Stomach (tissue), 4 donors: ENCODE measurements around the gene ATXN7L2.

ENCODE experiments used
- EP300 ChIP-seq: sonication (generic); formaldehyde crosslinking; IDR thresholded peaks from one replicate; pipeline ENCODE4 v1.6.1; 2017; ENCODE audit warnings: antibody characterized with exemption
- POLR2A ChIP-seq, 4 donors: fragments of 450-650 bp; IDR thresholded peaks; one replicate each; pipeline ENCODE4 v1.6.1; 2016; ENCODE audit warnings: antibody characterized with exemption in 4 of 4, control low read depth in 2 of 4, mild to moderate bottlenecking in 1 of 4, moderate library complexity in 1 of 4
- POLR2AphosphoS5 ChIP-seq, 3 donors: sonication (generic); formaldehyde crosslinking; IDR thresholded peaks; one replicate each; pipeline ENCODE4 v1.6.1; 2016; ENCODE audit warnings: antibody characterized with exemption in 3 of 3
- TF ChIP-seq, protein P1 (sequence below), 7 experiments: fragments of 450-650 bp in 4 of 7; fragments of 200-600 bp in 3 of 7; sonication (generic) in 3 of 7; IDR thresholded peaks; one replicate each; pipeline ENCODE4 v1.5.1; 2016 to 2019; ENCODE audit warnings: antibody characterized with exemption in 7 of 7, control low read depth in 2 of 7, mild to moderate bottlenecking in 1 of 7

DNA sequence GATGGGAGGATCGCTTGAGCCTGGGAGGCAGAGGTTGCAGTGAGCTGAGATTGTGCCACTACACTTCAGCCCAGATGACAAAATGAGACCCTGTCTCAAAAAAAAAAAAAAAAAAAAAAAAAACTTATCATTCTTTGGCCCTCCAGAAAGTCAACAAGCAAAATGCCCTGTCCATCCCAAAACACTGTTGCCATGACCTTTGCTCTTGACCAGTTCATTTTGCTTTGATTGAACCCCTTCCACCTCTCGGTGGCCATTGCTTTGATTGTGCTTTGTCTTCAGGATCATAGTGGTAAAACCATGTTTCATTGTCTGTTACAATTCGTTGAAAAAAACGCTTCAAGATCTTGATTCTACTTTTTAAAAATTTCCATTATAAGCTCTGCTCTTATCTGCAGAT lies 25.9 kb upstream of the ATXN7L2 start:
- TF ChIP-seq, protein P1, sequence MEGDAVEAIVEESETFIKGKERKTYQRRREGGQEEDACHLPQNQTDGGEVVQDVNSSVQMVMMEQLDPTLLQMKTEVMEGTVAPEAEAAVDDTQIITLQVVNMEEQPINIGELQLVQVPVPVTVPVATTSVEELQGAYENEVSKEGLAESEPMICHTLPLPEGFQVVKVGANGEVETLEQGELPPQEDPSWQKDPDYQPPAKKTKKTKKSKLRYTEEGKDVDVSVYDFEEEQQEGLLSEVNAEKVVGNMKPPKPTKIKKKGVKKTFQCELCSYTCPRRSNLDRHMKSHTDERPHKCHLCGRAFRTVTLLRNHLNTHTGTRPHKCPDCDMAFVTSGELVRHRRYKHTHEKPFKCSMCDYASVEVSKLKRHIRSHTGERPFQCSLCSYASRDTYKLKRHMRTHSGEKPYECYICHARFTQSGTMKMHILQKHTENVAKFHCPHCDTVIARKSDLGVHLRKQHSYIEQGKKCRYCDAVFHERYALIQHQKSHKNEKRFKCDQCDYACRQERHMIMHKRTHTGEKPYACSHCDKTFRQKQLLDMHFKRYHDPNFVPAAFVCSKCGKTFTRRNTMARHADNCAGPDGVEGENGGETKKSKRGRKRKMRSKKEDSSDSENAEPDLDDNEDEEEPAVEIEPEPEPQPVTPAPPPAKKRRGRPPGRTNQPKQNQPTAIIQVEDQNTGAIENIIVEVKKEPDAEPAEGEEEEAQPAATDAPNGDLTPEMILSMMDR (IDR thresholded peaks at IDR 0.05) = no peak
- no peak for TF ChIP-seq POLR2A (IDR thresholded peaks at IDR 0.05)
- TF ChIP-seq EP300 = no peak
- no peak for TF ChIP-seq POLR2AphosphoS5 (IDR thresholded peaks at IDR 0.05)
